ENCODE results near the gene SUGP2. TPM values are rescaled to one million over a fixed set of nuclear protein-coding genes. Genes with fewer than 3 reads are reported as not detected.

Gene SUGP2
- total RNA-seq, 6 experiments from 2014 or later = 17.4 to 36.4 (median 30.0) TPM

GRCh38 chr19:19056636-19057275, 23.4 kb upstream of the SUGP2 start:
- H3K27me3 ChIP-seq = no peaks in the 10 kb centered on the region
- ATAC-seq = peak in 2 of 4 donors; percentile 1 to 11
- DNase-seq = no peak
- H3K4me1 ChIP-seq = peaks cover 0 to 56% (median 15%) of the 10 kb centered on the region in 4 donors
- H3K36me3 ChIP-seq = peaks cover 0 to 15% (median 7%) of the 10 kb centered on the region in 4 donors
- H3K9me3 ChIP-seq = no peaks in the 10 kb centered on the region
- TF ChIP-seq CTCF (IDR thresholded peaks at IDR 0.05) (no peak), POLR2A (IDR thresholded peaks at IDR 0.05) (no peak)
- intact Hi-C loops (cut with DNase I) = loop anchor here (10.0 kb wide), 1 partner anchor 58 kb away; no protein-coding TSS in a partner anchor
- 19% methylated on average over 4 of the region's 9 CpGs for whole genome bisulfite sequencing (ENCODE audit: insufficient coverage, low coverage, low lambda C conversion rate, missing lambda C conversion rate)
- peak overlapping the region in 2 of 3 donors; percentile 4 to 18 for H3K27ac ChIP-seq
- no peak overlapping the region for H3K4me3 ChIP-seq

- H3K27me3 ChIP-seq = no peaks in the 10 kb centered on the region
- peaks cover 0 to 49% (median 11%) of the 10 kb centered on the region in 4 donors for H3K4me1 ChIP-seq
- 51% methylated on average over 5 of the region's 13 CpGs for WGBS (ENCODE audit: insufficient coverage, low coverage, low lambda C conversion rate, missing lambda C conversion rate)
- intact Hi-C loops (cut with DNase I) = loop anchor here (10.0 kb wide), 1 partner anchor 59 kb away; no protein-coding TSS in a partner anchor
- TF ChIP-seq POLR2A (IDR thresholded peaks at IDR 0.05) (no peak), CTCF (IDR thresholded peaks at IDR 0.05) (no peak)
- no peak overlapping the region for H3K27ac ChIP-seq
- no peak for ATAC-seq
- H3K36me3 ChIP-seq = peaks cover 0 to 15% (median 7%) of the 10 kb centered on the region in 4 donors
- H3K4me3 ChIP-seq = no peak overlapping the region
- no peaks in the 10 kb centered on the region for H3K9me3 ChIP-seq
- DNase-seq = no peak
Measured at GRCh38 chr19:19055701-19056100, 22.4 kb upstream of the SUGP2 start.

- H3K27ac ChIP-seq = no peak overlapping the region
Measured at GRCh38 chr19:19054939-19055440, 21.7 kb upstream of the SUGP2 start.

GRCh38 chr19:19054315-19054938, 21.1 kb upstream of the SUGP2 start:
- peak overlapping the region in 1 of 3 donors; percentile 44 for H3K4me3 ChIP-seq
- TF ChIP-seq CTCF (IDR thresholded peaks at IDR 0.05) (no peak), POLR2A (IDR thresholded peaks at IDR 0.05) (no peak)
- H3K36me3 ChIP-seq = peaks cover 0 to 15% (median 7%) of the 10 kb centered on the region in 4 donors
- no peaks in the 10 kb centered on the region for H3K27me3 ChIP-seq
- no peak for DNase-seq
- H3K4me1 ChIP-seq = peaks cover 0 to 44% (median 9%) of the 10 kb centered on the region in 4 donors
- intact Hi-C loops (cut with DNase I) = loop anchor here (10.0 kb wide), 1 partner anchor 60 kb away; no protein-coding TSS in a partner anchor
- H3K27ac ChIP-seq = peak overlapping the region in 1 of 3 donors; percentile 57
- no peaks in the 10 kb centered on the region for H3K9me3 ChIP-seq
- peak in 1 of 4 donors; percentile 4 for ATAC-seq
- 12% methylated on average over 4 of the region's 15 CpGs for WGBS (ENCODE audit: insufficient coverage, low coverage, low lambda C conversion rate, missing lambda C conversion rate)

More at GRCh38 chr19:19054939-19055440, 21.7 kb upstream of the SUGP2 start:
- Histone ChIP-seq H3K4me1 (peaks cover 0 to 48% (median 11%) of the 10 kb centered on the region in 4 donors), H3K27me3 (no peaks in the 10 kb centered on the region), H3K9me3 (no peaks in the 10 kb centered on the region), H3K36me3 (peaks cover 0 to 15% (median 7%) of the 10 kb centered on the region in 4 donors), H3K4me3 (no peak overlapping the region)
- 53% methylated on average over 6 of the region's 19 CpGs for WGBS (ENCODE audit: insufficient coverage, low coverage, low lambda C conversion rate, missing lambda C conversion rate)
- TF ChIP-seq POLR2A (IDR thresholded peaks at IDR 0.05) = no peak
- intact Hi-C loops (cut with DNase I) = loop anchor here (10.0 kb wide), 1 partner anchor 60 kb away; no protein-coding TSS in a partner anchor
- DNase-seq = no peak
- no peak for ATAC-seq

All from right lobe of liver (tissue), 6 donors.